ENCODE results near the gene GNAT1.

DNA sequence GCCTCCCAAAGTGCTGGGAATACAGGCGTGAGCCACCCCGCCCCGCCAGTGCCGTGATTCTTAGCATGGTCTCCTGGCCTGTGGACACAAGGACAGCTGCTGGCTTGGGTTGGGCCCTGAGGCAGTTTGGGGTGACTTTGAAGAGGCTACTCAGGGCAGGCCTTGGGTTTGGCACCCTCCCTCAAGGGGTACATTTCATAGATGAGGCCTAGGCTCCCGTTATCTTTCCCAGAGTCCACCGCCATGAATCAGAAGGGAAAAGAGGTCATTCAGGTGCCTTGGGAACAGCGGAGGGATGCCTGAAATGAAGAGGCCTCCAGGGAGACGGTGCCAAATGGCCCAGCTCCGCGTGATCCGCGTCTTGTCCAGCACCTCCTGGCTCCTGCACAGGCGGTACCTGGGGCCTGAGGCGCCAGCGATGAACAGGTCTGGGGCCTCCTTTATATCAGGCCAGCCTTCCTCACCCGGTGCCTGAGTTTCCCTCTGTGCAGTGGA, 53.9 kb downstream of the GNAT1 start:
- TF ChIP-seq, protein P1, sequence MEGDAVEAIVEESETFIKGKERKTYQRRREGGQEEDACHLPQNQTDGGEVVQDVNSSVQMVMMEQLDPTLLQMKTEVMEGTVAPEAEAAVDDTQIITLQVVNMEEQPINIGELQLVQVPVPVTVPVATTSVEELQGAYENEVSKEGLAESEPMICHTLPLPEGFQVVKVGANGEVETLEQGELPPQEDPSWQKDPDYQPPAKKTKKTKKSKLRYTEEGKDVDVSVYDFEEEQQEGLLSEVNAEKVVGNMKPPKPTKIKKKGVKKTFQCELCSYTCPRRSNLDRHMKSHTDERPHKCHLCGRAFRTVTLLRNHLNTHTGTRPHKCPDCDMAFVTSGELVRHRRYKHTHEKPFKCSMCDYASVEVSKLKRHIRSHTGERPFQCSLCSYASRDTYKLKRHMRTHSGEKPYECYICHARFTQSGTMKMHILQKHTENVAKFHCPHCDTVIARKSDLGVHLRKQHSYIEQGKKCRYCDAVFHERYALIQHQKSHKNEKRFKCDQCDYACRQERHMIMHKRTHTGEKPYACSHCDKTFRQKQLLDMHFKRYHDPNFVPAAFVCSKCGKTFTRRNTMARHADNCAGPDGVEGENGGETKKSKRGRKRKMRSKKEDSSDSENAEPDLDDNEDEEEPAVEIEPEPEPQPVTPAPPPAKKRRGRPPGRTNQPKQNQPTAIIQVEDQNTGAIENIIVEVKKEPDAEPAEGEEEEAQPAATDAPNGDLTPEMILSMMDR (IDR thresholded peaks at IDR 0.05) = no peak
- no peak for TF ChIP-seq POLR2AphosphoS5 (IDR thresholded peaks at IDR 0.05)
- no peak for TF ChIP-seq EP300 (IDR thresholded peaks at IDR 0.05)
- TF ChIP-seq POLR2A (IDR thresholded peaks at IDR 0.05) = no peak
